K562 (cell line): Measurements from ENCODE around the gene IQCE. TPM values are rescaled to one million over a fixed set of nuclear protein-coding genes. Genes with fewer than 3 reads are reported as not detected.
A peak's percentile ranks its signal among the peaks of the same experiment; 100 is the strongest.

ENCODE experiments used
- ATAC-seq: fragments of 200-7000 bp; cut with Tn5 transposase; 3 replicates; pipeline ENCODE4 v1.9.1; 2020; ENCODE audit warnings: moderate library complexity
- BruUV-seq: library from RNA; stranded (reverse); fragments of 400-500 nt; replicated peaks from 2 replicates; lab custom pipeline; 2021; lab: Mats Ljungman, UMichigan
- CTCF ChIA-PET: fragments of 300-600 bp; formaldehyde crosslinking; extraction: SDS; loops from one replicate; lab custom pipeline; 2021; ENCODE audit warnings: low intra/inter-chr PET ratio; lab: Yijun Ruan, JAX
- POLR2A ChIA-PET: fragments of 300-600, 350-650 bp; sonication (Branson Sonifier 250); formaldehyde crosslinking; extraction: SDS; loops from one replicate; lab custom pipeline; 2021; ENCODE audit warnings: antibody characterized with exemption, inconsistent platforms; lab: Yijun Ruan, JAX
- DNase-seq, 4 experiments: peaks; one replicate each; pipeline versions ENCODE4 v3.0.0 to v3.0.0-alpha.2; 2011 to 2018; ENCODE audit warnings: low spot score in 3 of 4, mixed read lengths in 3 of 4; ENCODE audit errors: extremely low read depth in 1 of 4
- FAIRE-seq: peaks from 2 replicates; lab custom pipeline; 2011; peaks lifted over from hg19 to GRCh38; lab: Jason Lieb, UNC
- H2AFZ ChIP-seq: 2 replicates; pipeline ENCODE4 v1.6.0; 2011; ENCODE audit warnings: low read depth, low read length, control low read depth, inconsistent platforms
- H3K27ac ChIP-seq: fragments of 200-600 bp; 3 replicates; pipeline ENCODE4 v1.8.0; 2011; ENCODE audit warnings: low read depth, mild to moderate bottlenecking, control low read depth, inconsistent platforms, low read length, moderate library complexity, mixed read lengths; ENCODE audit errors: extremely low read depth
- H3K27me3 ChIP-seq, 2 experiments: fragments of 300-600 bp in 1 of 2; 2 replicates in 1 of 2; 3 replicates in 1 of 2; pipeline versions ENCODE4 v1.6.0 to v1.8.0; 2011; ENCODE audit warnings: inconsistent platforms in 2 of 2, low read length in 2 of 2, mild to moderate bottlenecking in 1 of 2, mixed read lengths in 1 of 2, moderate library complexity in 1 of 2; ENCODE audit not compliant: control insufficient read depth in 2 of 2, insufficient read depth in 2 of 2
- H3K36me3 ChIP-seq: fragments of 300-600 bp; 3 replicates; pipeline ENCODE4 v1.8.0; 2011; ENCODE audit warnings: mild to moderate bottlenecking, low read length, inconsistent platforms; ENCODE audit not compliant: control insufficient read depth, insufficient read depth
- H3K4me1 ChIP-seq, 2 experiments: fragments of 200-600 bp in 1 of 2; replicated peaks in 1 of 2; 2 replicates in 1 of 2; 3 replicates in 1 of 2; pipeline versions ENCODE4 v1.5.1 to v1.8.0; 2011; ENCODE audit warnings: inconsistent platforms in 2 of 2, low read length in 2 of 2, mild to moderate bottlenecking in 1 of 2, mixed read lengths in 1 of 2, moderate library complexity in 1 of 2; ENCODE audit not compliant: control insufficient read depth in 2 of 2, insufficient read depth in 2 of 2
- H3K4me2 ChIP-seq: 2 replicates; pipeline ENCODE4 v1.6.1; 2011; ENCODE audit warnings: low read length, control low read depth, inconsistent platforms, mixed read lengths; ENCODE audit not compliant: insufficient read depth
- H3K4me3 ChIP-seq: fragments of 200-600 bp; sonication (generic), shearing (Covaris generic); 2 replicates; pipeline ENCODE4 v1.5.1; 2016; ENCODE audit warnings: control low read depth, inconsistent platforms
- H3K79me2 ChIP-seq: fragments of 200-600 bp; 3 replicates; pipeline ENCODE4 v1.8.0; 2011; ENCODE audit warnings: low read length, inconsistent platforms; ENCODE audit not compliant: control insufficient read depth, insufficient read depth
- H3K9ac ChIP-seq, 2 experiments: 2 replicates each; pipeline versions ENCODE4 v1.6.0 to v1.6.1; 2011; ENCODE audit warnings: low read depth in 2 of 2, low read length in 2 of 2, control low read depth in 1 of 2, inconsistent platforms in 1 of 2, mild to moderate bottlenecking in 1 of 2, mixed read lengths in 1 of 2; ENCODE audit not compliant: insufficient read depth in 1 of 2
- H3K9me1 ChIP-seq: one replicate; pipeline ENCODE4 v1.6.0; 2011; ENCODE audit warnings: inconsistent platforms, mild to moderate bottlenecking, low read length, moderate library complexity; ENCODE audit not compliant: control insufficient read depth, insufficient read depth
- H3K9me3 ChIP-seq: replicated peaks from 2 replicates; pipeline ENCODE4 v1.5.1; 2011; ENCODE audit warnings: low read depth, low read length, inconsistent platforms; ENCODE audit not compliant: control insufficient read depth, insufficient read depth
- H4K20me1 ChIP-seq: replicated peaks from 2 replicates; pipeline ENCODE4 v1.6.1; 2011; ENCODE audit warnings: low read length, inconsistent platforms, mixed read lengths; ENCODE audit not compliant: control insufficient read depth, insufficient read depth
- BCOR ChIP-seq: fragments of 450-650 bp; IDR thresholded peaks from 2 replicates; pipeline ENCODE4 v1.6.1; 2016
- E2F6 ChIP-seq, 2 experiments: IDR thresholded peaks; 2 replicates each; pipeline ENCODE4 v1.6.1; 2011; ENCODE audit warnings: borderline replicate concordance in 1 of 2, control low read depth in 1 of 2, low read depth in 1 of 2, low read length in 1 of 2, mild to moderate bottlenecking in 1 of 2, mixed read lengths in 1 of 2, moderate library complexity in 1 of 2; ENCODE audit not compliant: insufficient read depth in 1 of 2, insufficient read length in 1 of 2, poor library complexity in 1 of 2, severe bottlenecking in 1 of 2; ENCODE audit errors: extremely low read depth in 1 of 2
- FUS ChIP-seq: fragments of 200-400 bp; formaldehyde crosslinking; optimal IDR thresholded peaks from 2 replicates; pipeline ENCODE3; 2017; ENCODE audit warnings: low read depth, low read length
- NR0B1 ChIP-seq: fragments of 450-650 bp; IDR thresholded peaks from one replicate; pipeline ENCODE4 v1.6.1; 2018; ENCODE audit warnings: mild to moderate bottlenecking, moderate library complexity; ENCODE audit not compliant: partially characterized antibody
- PCBP1 ChIP-seq: fragments of 200-400 bp; formaldehyde crosslinking; IDR thresholded peaks from 2 replicates; pipeline ENCODE4 v1.6.1; 2018; ENCODE audit warnings: mild to moderate bottlenecking, low read depth, low read length; ENCODE audit not compliant: poor library complexity, severe bottlenecking
- RBM15 ChIP-seq: fragments of 200-400 bp; formaldehyde crosslinking; IDR thresholded peaks from 2 replicates; pipeline ENCODE4 v1.6.1; 2018; ENCODE audit warnings: mild to moderate bottlenecking, low read length, moderate library complexity; ENCODE audit not compliant: insufficient read depth
- RCOR1 ChIP-seq, 2 experiments: IDR thresholded peaks; 2 replicates each; pipeline ENCODE4 v1.6.1; 2012; ENCODE audit warnings: low read depth in 2 of 2, low read length in 2 of 2, borderline replicate concordance in 1 of 2, improper control_type of control experiment in 1 of 2
- SUPT5H ChIP-seq: fragments of 450-650 bp; IDR thresholded peaks from 2 replicates; pipeline ENCODE4 v1.6.1; 2016
- TAL1 ChIP-seq: fragments of 450-650 bp; IDR thresholded peaks from 2 replicates; pipeline ENCODE4 v1.6.1; 2016; ENCODE audit warnings: mild to moderate bottlenecking
- ZNF12 ChIP-seq: sonication (generic); formaldehyde crosslinking; IDR thresholded peaks from 2 replicates; pipeline ENCODE4 v1.4.0; 2020; ENCODE audit warnings: mild to moderate bottlenecking, missing genetic modification reagents
- ZNF699 ChIP-seq: fragments of 250-450 bp; sonication (Bioruptor Pico); IDR thresholded peaks from 2 replicates; pipeline ENCODE4 v1.8.0; 2021; ENCODE audit warnings: mild to moderate bottlenecking, moderate library complexity; ENCODE audit not compliant: insufficient replicate concordance
- WGBS: fragments of 100-300 bp; shearing (Covaris generic); methylation state at CpG from one replicate; pipeline ENCODE4 v1.1.6; 2016; ENCODE audit warnings: low coverage, mixed read lengths; ENCODE audit not compliant: insufficient coverage; ENCODE audit errors: missing lambda C conversion rate; 5-methylcytosine and 5-hydroxymethylcytosine counted together
- in situ Hi-C: fragments of 300-500 bp; cut with MboI; formaldehyde crosslinking; loops from 4 replicates; pipeline ENCODE4 v1.15.0; 2018; ENCODE audit warnings: inconsistent platforms, mixed read lengths
- intact Hi-C: fragments of 100-400 bp; cut with micrococcal nuclease; formaldehyde crosslinking; loops from 2 replicates; pipeline ENCODE4 v1.14.2; 2022
- polyA plus RNA-seq, 8 experiments: library from polyadenylated mRNA; depleted of rRNA in 4 of 8; stranded (reverse) in 5 of 8; unstranded in 3 of 8; fragments of >200 nt; fragmentation: Nextera tagmentation in 2 of 8; fragmentation: Illumina TruSeq in 1 of 8; extraction: Ambion mirVana in 2 of 8; extraction: Trizol in 1 of 8; gene quantifications; 2 replicates each; pipeline versions ENCODE4 v1.2.1 to v1.2.3, GENCODE V29; 2011 to 2014; ENCODE audit warnings: inconsistent platforms in 1 of 8, missing spikeins in 1 of 8
- total RNA-seq, 7 experiments: library from RNA; depleted of rRNA in 6 of 7; stranded (reverse); fragments of >200 nt in 6 of 7; fragmentation: Illumina TruSeq in 2 of 7; extraction: Trizol in 2 of 7; gene quantifications; 2 replicates each; pipeline versions ENCODE4 v1.2.1 to v1.2.3, GENCODE V29; 2011 to 2021; ENCODE audit warnings: low replicate concordance in 1 of 7

IQCE gene
- total and polyA plus RNA-seq, 9 of the 15 experiments (the other 6 are each of a cell fraction or from before 2014, with no cell fraction given): 0.18 to 8.5 (median 4.2) TPM

- in situ Hi-C loops: no loop called here
- no peak overlapping the region for H2AFZ ChIP-seq
- H3K9me3 ChIP-seq: no peaks in the 10 kb centered on the region
- H3K9me1 ChIP-seq: no peaks in the 10 kb centered on the region
- H3K27ac ChIP-seq: no peak overlapping the region
- intact Hi-C loops: no loop called here
- H3K4me2 ChIP-seq: no peak overlapping the region
- DNase-seq: no peak
- ChIA-PET CTCF (no interaction called here), POLR2A (interaction anchor here (0.6 to 1.8 kb wide), 5 partner anchors 8 to 225 kb away, joined by 3 to 6 read pairs (median 3); no protein-coding TSS in a partner anchor)
- H3K36me3 ChIP-seq: no peaks in the 10 kb centered on the region
- H3K4me3 ChIP-seq: no peak overlapping the region
- no peaks in the 10 kb centered on the region; the same call in 2 of the 3 replicates for H3K79me2 ChIP-seq
- peaks cover 18 to 92% of the 10 kb centered on the region in 2 experiments for H3K4me1 ChIP-seq
- H3K9ac ChIP-seq: 0 out of 4 replicates have a peak overlapping the region, but pooled peaks of 1 of the 2 experiments have one; percentile 2
- FAIRE-seq: no peak
- H3K27me3 ChIP-seq: no peaks in the 10 kb centered on the region; a peak in 1 of 5 replicates
- peaks cover 15% of the 10 kb centered on the region for H4K20me1 ChIP-seq
- no peak for ATAC-seq
- no TSS peak for BruUV-seq
- 43% methylated on average over 22 of the region's 22 CpGs for whole genome bisulfite sequencing
- TF ChIP-seq SUPT5H (no peak), RBM15 (no peak), NR0B1 (no peak), BCOR (peak; percentile 71), E2F6 (IDR thresholded peaks at IDR 0.05; ENCODE audit: borderline replicate concordance in 1 of 2, extremely low read depth in 1 of 2, insufficient read depth in 1 of 2, insufficient read length in 1 of 2, low read depth in 1 of 2, low read length in 1 of 2, poor library complexity in 1 of 2, severe bottlenecking in 1 of 2) (no peak), PCBP1 (no peak), FUS (no peak), RCOR1 (IDR thresholded peaks at IDR 0.05; ENCODE audit: borderline replicate concordance in 1 of 2, low read depth in 2 of 2, low read length in 2 of 2) (peak in 1 of 2 experiments; percentile 40; a peak in 2 of 4 replicates), TAL1 (no peak), ZNF699 (CRISPR knock-in tag) (no peak), ZNF12 (CRISPR knock-in tag) (no peak)
Observed at GRCh38 chr7:2635810-2636701, 77.3 kb downstream of the IQCE start.
